HCT116 (cell line): ENCODE results near the gene SLC10A7. TPM values are rescaled to one million over a fixed set of nuclear protein-coding genes. Genes with fewer than 3 reads are reported as not detected.

ENCODE experiments used
- ATAC-seq: fragments of 200-7000 bp; cut with Tn5 transposase; 2 replicates; pipeline ENCODE4 v1.9.1; 2020; ENCODE audit warnings: mild to moderate bottlenecking, moderate library complexity
- BruUV-seq: library from RNA; stranded (reverse); fragments of 400-500 nt; replicated peaks from 2 replicates; lab custom pipeline; 2021; lab: Mats Ljungman, UMichigan
- CTCF ChIA-PET: fragments of 300-600 bp; sonication (Branson Sonifier 250); formaldehyde crosslinking; loops from one replicate; lab custom pipeline; 2021; ENCODE audit warnings: antibody characterized with exemption; lab: Charles Lee
- POLR2A ChIA-PET: fragments of 300-600, 350-600 bp; sonication (Branson Sonifier 250); formaldehyde crosslinking; loops from one replicate; lab custom pipeline; 2021; ENCODE audit warnings: antibody characterized with exemption; lab: Charles Lee
- RAD21 ChIA-PET, 2 experiments: fragments of 300-600 bp; sonication (Branson Sonifier 250); formaldehyde crosslinking; loops; one replicate each; lab custom pipeline; 2023; ENCODE audit warnings: low total read pairs in 2 of 2; ENCODE audit not compliant: uncharacterized antibody in 2 of 2, unreplicated experiment in 2 of 2, low non-redundant PET in 1 of 2; lab: Charles Lee
- DNase-seq: peaks from one replicate; pipeline ENCODE4 v3.0.0-alpha.2; 2010; ENCODE audit warnings: low read depth, low spot score
- H2AFZ ChIP-seq: fragments of 200-600 bp; shearing (Covaris generic), sonication (generic); 2 replicates; pipeline ENCODE4 v1.6.1; 2017; ENCODE audit warnings: low read depth, mixed run types, mixed read lengths, antibody characterized with exemption, low read length; ENCODE audit not compliant: poor library complexity, severe bottlenecking
- H3K27ac ChIP-seq: 2 replicates; pipeline ENCODE4 v1.5.1; 2012; ENCODE audit warnings: low read depth, low read length
- H3K27me3 ChIP-seq: fragments of 200-600 bp; sonication (generic); 2 replicates; pipeline ENCODE4 v1.6.1; 2016; ENCODE audit warnings: mixed run types, low read length, mixed read lengths; ENCODE audit not compliant: insufficient read depth
- H3K36me3 ChIP-seq, 2 experiments: fragments of 200-500 bp in 1 of 2; fragments of 200-600 bp in 1 of 2; sonication (Bioruptor generic) in 1 of 2; sonication (generic) in 1 of 2; 2 replicates each; pipeline versions ENCODE4 v1.5.1 to v1.6.1; 2014 to 2016; ENCODE audit warnings: low read length in 2 of 2, inconsistent platforms in 1 of 2, mixed read lengths in 1 of 2, mixed run types in 1 of 2; ENCODE audit not compliant: insufficient read depth in 2 of 2, control insufficient read depth in 1 of 2
- H3K4me1 ChIP-seq, 2 experiments: fragments of 200-600 bp in 1 of 2; sonication (generic) in 1 of 2; 2 replicates each; pipeline versions ENCODE4 v1.5.1 to v1.6.1; 2012 to 2017; ENCODE audit warnings: low read length in 2 of 2, inconsistent platforms in 1 of 2, mild to moderate bottlenecking in 1 of 2, mixed read lengths in 1 of 2, mixed run types in 1 of 2, moderate library complexity in 1 of 2; ENCODE audit not compliant: insufficient read depth in 2 of 2, control insufficient read depth in 1 of 2
- H3K4me2 ChIP-seq: fragments of 200-600 bp; sonication (generic); 2 replicates; pipeline ENCODE4 v1.6.1; 2017; ENCODE audit warnings: mixed run types, low read length, mixed read lengths
- H3K4me3 ChIP-seq, 2 experiments: fragments of 200-600 bp in 1 of 2; sonication (generic) in 1 of 2; replicated peaks in 1 of 2; 2 replicates each; pipeline ENCODE4 v1.5.1; 2011 to 2016; ENCODE audit warnings: low read length in 2 of 2, control low read depth in 1 of 2, low read depth in 1 of 2, mild to moderate bottlenecking in 1 of 2, mixed read lengths in 1 of 2, mixed run types in 1 of 2
- H3K79me2 ChIP-seq: fragments of 200-600 bp; sonication (generic); 2 replicates; pipeline ENCODE4 v1.6.1; 2017; ENCODE audit warnings: mild to moderate bottlenecking, mixed run types, low read length, moderate library complexity, mixed read lengths; ENCODE audit not compliant: insufficient read depth
- H3K9ac ChIP-seq: fragments of 200-600 bp; sonication (generic); 2 replicates; pipeline ENCODE4 v1.6.1; 2016; ENCODE audit warnings: low read length, mixed read lengths
- H3K9me2 ChIP-seq: fragments of 200-600 bp; sonication (generic), shearing (Covaris generic); 2 replicates; pipeline ENCODE4 v1.6.1; 2017; ENCODE audit warnings: mixed run types, mild to moderate bottlenecking, moderate library complexity; ENCODE audit not compliant: insufficient read depth
- H3K9me3 ChIP-seq, 2 experiments: fragments of 200-500 bp in 1 of 2; fragments of 200-600 bp in 1 of 2; sonication (Bioruptor generic) in 1 of 2; sonication (generic) in 1 of 2; 2 replicates each; pipeline ENCODE4 v1.6.1; 2014 to 2017; ENCODE audit warnings: low read length in 2 of 2, mixed read lengths in 2 of 2, inconsistent platforms in 1 of 2, low read depth in 1 of 2, mild to moderate bottlenecking in 1 of 2, mixed run types in 1 of 2, moderate library complexity in 1 of 2; ENCODE audit not compliant: control insufficient read depth in 1 of 2, insufficient read depth in 1 of 2
- H4K20me1 ChIP-seq: fragments of 200-600 bp; sonication (generic), shearing (Covaris generic); 2 replicates; pipeline ENCODE4 v1.6.1; 2017; ENCODE audit warnings: mixed run types, mild to moderate bottlenecking, moderate library complexity; ENCODE audit not compliant: insufficient read depth
- CBX3 ChIP-seq: IDR thresholded peaks from 2 replicates; pipeline ENCODE4 v1.6.1; 2012; ENCODE audit warnings: low read depth
- CTCF ChIP-seq, 3 experiments: fragments of 200-600 bp in 1 of 3; sonication (generic) in 1 of 3; IDR thresholded peaks in 2 of 3; conservative IDR thresholded peaks in 1 of 3; 2 replicates each; pipeline ENCODE4 v1.5.1; 2012 to 2017; ENCODE audit warnings: low read depth in 2 of 3, low read length in 2 of 3, antibody characterized with exemption in 1 of 3, borderline replicate concordance in 1 of 3, control low read depth in 1 of 3, mild to moderate bottlenecking in 1 of 3, mixed read lengths in 1 of 3, mixed run types in 1 of 3, moderate library complexity in 1 of 3; ENCODE audit not compliant: insufficient read depth in 1 of 3
- EGR1 ChIP-seq: IDR thresholded peaks from 2 replicates; pipeline ENCODE4 v1.6.1; 2012; ENCODE audit warnings: low read depth
- ELF1 ChIP-seq: IDR thresholded peaks from 2 replicates; pipeline ENCODE4 v1.6.1; 2012; ENCODE audit warnings: low read depth, borderline replicate concordance
- EZH2 ChIP-seq: fragments of 200-600 bp; sonication (generic); IDR thresholded peaks from 2 replicates; pipeline ENCODE4 v1.6.1; 2017; ENCODE audit warnings: antibody characterized with exemption, mixed run types
- EZH2phosphoT487 ChIP-seq: fragments of 200-600 bp; IDR thresholded peaks from 2 replicates; pipeline ENCODE4 v1.6.1; 2018; ENCODE audit warnings: antibody characterized with exemption, borderline replicate concordance
- JUND ChIP-seq: IDR thresholded peaks from 2 replicates; pipeline ENCODE4 v1.6.1; 2012
- MAX ChIP-seq: IDR thresholded peaks from 2 replicates; pipeline ENCODE4 v1.6.1; 2012
- POLR2A ChIP-seq: IDR thresholded peaks from 2 replicates; pipeline ENCODE4 v1.7.0; 2011; ENCODE audit warnings: borderline replicate concordance; ENCODE audit not compliant: insufficient read depth, insufficient read length; ENCODE audit errors: extremely low read depth
- POLR2AphosphoS5 ChIP-seq: IDR thresholded peaks from 2 replicates; pipeline ENCODE4 v1.6.1; 2011; ENCODE audit warnings: mild to moderate bottlenecking, low read depth, low read length, moderate library complexity
- RAD21 ChIP-seq: IDR thresholded peaks from 2 replicates; pipeline ENCODE4 v1.6.1; 2012; ENCODE audit warnings: low read depth, mild to moderate bottlenecking
- SIN3A ChIP-seq: IDR thresholded peaks from 2 replicates; pipeline ENCODE4 v1.6.1; 2012; ENCODE audit warnings: low read depth
- SP1 ChIP-seq: IDR thresholded peaks from 2 replicates; pipeline ENCODE4 v1.6.1; 2012; ENCODE audit warnings: low read depth
- TCF7L2 ChIP-seq: IDR thresholded peaks from 2 replicates; pipeline ENCODE4 v1.7.0; 2011; ENCODE audit warnings: borderline replicate concordance, inconsistent platforms; ENCODE audit not compliant: insufficient read depth, insufficient read length; ENCODE audit errors: extremely low read depth
- YY1 ChIP-seq: IDR thresholded peaks from 2 replicates; pipeline ENCODE4 v1.6.1; 2011; ENCODE audit warnings: low read length, low read depth, moderate library complexity, mild to moderate bottlenecking; ENCODE audit not compliant: insufficient replicate concordance; ENCODE audit errors: extremely low read depth
- ZFX ChIP-seq: fragments of 450-650 bp; IDR thresholded peaks from 2 replicates; pipeline ENCODE4 v1.6.1; 2017
- ZNF274 ChIP-seq: fragments of 200-500 bp; sonication (Bioruptor generic); IDR thresholded peaks from 2 replicates; pipeline ENCODE4 v1.6.1; 2014; ENCODE audit warnings: mild to moderate bottlenecking, low read depth, low read length, inconsistent platforms
- intact Hi-C: fragments of 100-400 bp; cut with micrococcal nuclease; formaldehyde crosslinking; loops from 2 replicates; pipeline ENCODE4 v1.10.0; 2022
- total RNA-seq: library from RNA; stranded (reverse); gene quantifications from one replicate; pipeline ENCODE4 v1.2.1, GENCODE V29; 2021; ENCODE audit not compliant: unreplicated experiment
- TF ChIP-seq, protein P1 (sequence below): IDR thresholded peaks from 2 replicates; pipeline ENCODE4 v1.6.1; 2011; ENCODE audit warnings: mild to moderate bottlenecking, low read length, moderate library complexity; ENCODE audit not compliant: insufficient replicate concordance; ENCODE audit errors: extremely low read depth
- TF ChIP-seq, protein P2 (sequence below): IDR thresholded peaks from 2 replicates; pipeline ENCODE4 v1.6.1; 2012

Gene SLC10A7
- total RNA-seq, 1 experiment from 2014 or later: 5.5 TPM

DNA sequence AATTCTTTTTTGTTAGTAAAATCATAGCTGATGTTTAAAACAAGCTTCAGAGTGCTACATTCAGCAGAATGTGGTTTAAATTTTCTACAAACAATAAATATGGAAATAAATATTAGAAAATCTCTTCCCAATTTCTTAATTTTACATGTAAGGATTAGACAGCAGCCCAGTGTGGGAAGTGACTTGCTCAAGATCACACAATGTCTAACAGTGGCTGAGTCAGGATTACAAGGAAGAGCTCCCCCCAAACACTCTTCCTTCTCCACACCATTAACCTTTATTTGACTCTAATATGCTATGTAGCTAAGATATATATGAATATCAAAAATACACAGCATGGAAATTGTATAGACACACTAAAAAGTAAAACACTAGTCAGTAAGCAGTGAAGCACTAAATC, 59.5 kb downstream of the SLC10A7 start:
- no TSS peak for BruUV-seq
- Histone ChIP-seq H3K9me3 (no peaks in the 10 kb centered on the region), H4K20me1 (no peaks in the 10 kb centered on the region), H3K4me3 (no peak overlapping the region), H3K27me3 (no peaks in the 10 kb centered on the region), H3K79me2 (no peaks in the 10 kb centered on the region), H2AFZ (no peak overlapping the region), H3K4me2 (no peak overlapping the region), H3K9ac (no peak overlapping the region), H3K4me1 (peaks cover 0 to 3% of the 10 kb centered on the region in 2 experiments; a peak in 2 of 4 replicates), H3K36me3 (no peaks in the 10 kb centered on the region), H3K27ac (no peak overlapping the region), H3K9me2 (no peaks in the 10 kb centered on the region)
- intact Hi-C loops: no loop called here
- no peak for DNase-seq
- POLR2A ChIA-PET: interaction anchor here (1.1 kb wide), 1 partner anchor 9 kb away, joined by 4 read pairs; no protein-coding TSS in a partner anchor
- RAD21 ChIA-PET: no interaction called here
- TF ChIP-seq SIN3A (no peak), SP1 (no peak), ZNF274 (no peak), POLR2A (no peak), MAX (no peak), CBX3 (no peak), ZFX (no peak), CTCF (IDR thresholded peaks at IDR 0.05 in 2 of 3, conservative IDR thresholded peaks at IDR 0.05 in 1 of 3; ENCODE audit: borderline replicate concordance in 1 of 3, insufficient read depth in 1 of 3, low read depth in 2 of 3, low read length in 2 of 3) (no peak), JUND (no peak), YY1 (no peak), EZH2phosphoT487 (no peak), RAD21 (no peak), ELF1 (no peak), EGR1 (no peak), POLR2AphosphoS5 (no peak), TCF7L2 (no peak), EZH2 (no peak)
- TF ChIP-seq, protein P1, sequence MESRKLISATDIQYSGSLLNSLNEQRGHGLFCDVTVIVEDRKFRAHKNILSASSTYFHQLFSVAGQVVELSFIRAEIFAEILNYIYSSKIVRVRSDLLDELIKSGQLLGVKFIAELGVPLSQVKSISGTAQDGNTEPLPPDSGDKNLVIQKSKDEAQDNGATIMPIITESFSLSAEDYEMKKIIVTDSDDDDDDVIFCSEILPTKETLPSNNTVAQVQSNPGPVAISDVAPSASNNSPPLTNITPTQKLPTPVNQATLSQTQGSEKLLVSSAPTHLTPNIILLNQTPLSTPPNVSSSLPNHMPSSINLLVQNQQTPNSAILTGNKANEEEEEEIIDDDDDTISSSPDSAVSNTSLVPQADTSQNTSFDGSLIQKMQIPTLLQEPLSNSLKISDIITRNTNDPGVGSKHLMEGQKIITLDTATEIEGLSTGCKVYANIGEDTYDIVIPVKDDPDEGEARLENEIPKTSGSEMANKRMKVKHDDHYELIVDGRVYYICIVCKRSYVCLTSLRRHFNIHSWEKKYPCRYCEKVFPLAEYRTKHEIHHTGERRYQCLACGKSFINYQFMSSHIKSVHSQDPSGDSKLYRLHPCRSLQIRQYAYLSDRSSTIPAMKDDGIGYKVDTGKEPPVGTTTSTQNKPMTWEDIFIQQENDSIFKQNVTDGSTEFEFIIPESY: no peak
- TF ChIP-seq, protein P2, sequence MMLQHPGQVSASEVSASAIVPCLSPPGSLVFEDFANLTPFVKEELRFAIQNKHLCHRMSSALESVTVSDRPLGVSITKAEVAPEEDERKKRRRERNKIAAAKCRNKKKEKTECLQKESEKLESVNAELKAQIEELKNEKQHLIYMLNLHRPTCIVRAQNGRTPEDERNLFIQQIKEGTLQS: no peak
- CTCF ChIA-PET: no interaction called here
- no peak for ATAC-seq
